Nephron (organoid): Measurements from ENCODE around the gene NPEPPS.

Source experiments
- H3K27ac Mint-ChIP-seq, 3 experiments: 2 replicates each; pipeline ENCODE4 v1.8.0; 2020; ENCODE audit warnings: mixed read lengths in 3 of 3, mild to moderate bottlenecking in 2 of 3, moderate library complexity in 1 of 3
- H3K27me3 Mint-ChIP-seq: 2 replicates; pipeline ENCODE4 v1.8.0; 2021; ENCODE audit warnings: low read depth, mild to moderate bottlenecking, moderate library complexity, mixed read lengths
- H3K36me3 Mint-ChIP-seq: 2 replicates; pipeline ENCODE4 v1.8.0; 2020; ENCODE audit warnings: low read depth, mixed read lengths
- H3K4me1 Mint-ChIP-seq: 2 replicates; pipeline ENCODE4 v1.8.0; 2020; ENCODE audit warnings: mixed read lengths
- H3K4me3 Mint-ChIP-seq, 3 experiments: 2 replicates each; pipeline ENCODE4 v1.8.0; 2020; ENCODE audit warnings: mild to moderate bottlenecking in 3 of 3, mixed read lengths in 3 of 3, moderate library complexity in 2 of 3
- H3K9me3 Mint-ChIP-seq: 2 replicates; pipeline ENCODE4 v1.8.0; 2020; ENCODE audit warnings: mixed read lengths
- TF ChIP-seq, protein P1 (sequence below), 3 experiments: fragments of 200-600 bp; sonication (generic); IDR thresholded peaks; one replicate each; pipeline ENCODE4 v1.5.0; 2021; ENCODE audit warnings: antibody characterized with exemption in 3 of 3; ENCODE audit not compliant: unreplicated experiment in 3 of 3

Gene NPEPPS

DNA sequence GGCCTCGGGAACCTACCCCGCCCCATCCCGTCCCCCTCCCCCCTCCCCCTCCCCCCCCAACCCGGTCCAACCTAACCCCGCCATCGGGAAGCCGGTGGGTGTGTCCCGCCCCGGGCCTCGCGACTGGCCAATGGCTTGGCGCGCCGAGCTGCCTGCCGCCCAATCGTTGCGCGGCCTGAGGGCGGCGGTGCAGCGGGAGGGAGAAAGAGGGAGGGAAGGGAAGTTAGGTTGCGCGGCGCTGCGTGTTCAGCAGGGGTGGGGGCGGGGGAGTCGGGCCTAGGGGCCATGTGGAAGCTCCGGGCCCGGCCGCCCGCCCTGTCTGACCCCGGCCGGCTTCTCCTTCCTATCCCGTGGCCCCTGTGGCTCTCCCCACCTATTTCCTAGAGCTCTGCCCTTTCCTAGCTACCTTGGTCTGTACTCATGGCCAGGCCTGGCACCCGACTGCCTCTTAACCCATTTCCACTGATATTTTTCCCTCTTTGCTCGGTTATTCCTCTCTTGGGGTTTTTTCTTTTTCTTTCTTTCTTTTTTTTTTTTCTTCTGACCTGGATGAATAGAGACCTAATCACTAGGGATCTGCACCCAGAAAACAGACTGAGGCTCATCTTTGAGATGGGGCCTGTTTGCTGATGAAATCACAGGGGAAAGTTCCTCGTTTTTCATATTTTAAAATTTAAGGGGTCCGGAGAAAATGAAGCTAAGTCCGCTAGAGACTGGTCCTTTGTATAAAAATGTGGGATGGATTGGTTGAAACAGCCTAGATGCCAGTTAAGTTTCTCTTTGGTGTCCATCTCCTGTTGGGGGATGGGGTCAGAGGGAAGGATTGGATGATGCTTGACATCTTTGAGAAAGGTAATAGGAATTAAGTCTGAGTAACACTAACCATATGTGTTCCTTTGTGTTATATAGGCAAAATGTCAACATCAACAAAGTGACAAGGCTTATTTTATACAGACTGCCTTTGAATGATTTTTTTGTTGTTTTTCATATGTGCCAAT lies 119.9 kb downstream of the NPEPPS start:
- Mint-ChIP-seq H3K27ac (peak overlapping the region; percentile 59 to 88 (median 65)), H3K27me3 (peaks cover 3% of the 10 kb centered on the region), H3K4me3 (peak overlapping the region; percentile 93), H3K9me3 (no peaks in the 10 kb centered on the region), H3K36me3 (peaks cover 42% of the 10 kb centered on the region), H3K4me1 (peaks cover 30% of the 10 kb centered on the region)
- TF ChIP-seq, protein P1, sequence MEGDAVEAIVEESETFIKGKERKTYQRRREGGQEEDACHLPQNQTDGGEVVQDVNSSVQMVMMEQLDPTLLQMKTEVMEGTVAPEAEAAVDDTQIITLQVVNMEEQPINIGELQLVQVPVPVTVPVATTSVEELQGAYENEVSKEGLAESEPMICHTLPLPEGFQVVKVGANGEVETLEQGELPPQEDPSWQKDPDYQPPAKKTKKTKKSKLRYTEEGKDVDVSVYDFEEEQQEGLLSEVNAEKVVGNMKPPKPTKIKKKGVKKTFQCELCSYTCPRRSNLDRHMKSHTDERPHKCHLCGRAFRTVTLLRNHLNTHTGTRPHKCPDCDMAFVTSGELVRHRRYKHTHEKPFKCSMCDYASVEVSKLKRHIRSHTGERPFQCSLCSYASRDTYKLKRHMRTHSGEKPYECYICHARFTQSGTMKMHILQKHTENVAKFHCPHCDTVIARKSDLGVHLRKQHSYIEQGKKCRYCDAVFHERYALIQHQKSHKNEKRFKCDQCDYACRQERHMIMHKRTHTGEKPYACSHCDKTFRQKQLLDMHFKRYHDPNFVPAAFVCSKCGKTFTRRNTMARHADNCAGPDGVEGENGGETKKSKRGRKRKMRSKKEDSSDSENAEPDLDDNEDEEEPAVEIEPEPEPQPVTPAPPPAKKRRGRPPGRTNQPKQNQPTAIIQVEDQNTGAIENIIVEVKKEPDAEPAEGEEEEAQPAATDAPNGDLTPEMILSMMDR (IDR thresholded peaks at IDR 0.05; ENCODE audit: unreplicated experiment in 3 of 3) = no peak

DNA sequence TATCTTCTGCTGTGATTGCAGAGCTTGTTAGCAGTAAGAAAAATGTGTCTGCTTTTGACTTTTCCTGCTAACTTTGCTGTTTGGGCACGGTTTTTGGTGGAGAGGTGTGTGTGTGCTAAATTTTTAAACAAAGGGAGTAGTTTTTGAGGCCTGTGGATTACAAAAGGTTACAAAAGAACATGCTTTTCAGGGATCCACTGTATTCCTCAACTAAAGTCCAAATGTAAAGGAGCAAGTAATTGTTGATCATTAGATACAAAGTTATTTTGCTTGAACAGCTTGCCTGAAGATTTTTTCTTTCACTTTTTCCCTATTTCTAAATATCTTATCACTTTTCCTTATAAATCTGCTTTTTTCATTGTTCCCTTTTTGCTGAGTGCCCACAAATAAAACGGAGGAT lies 120.8 kb downstream of the NPEPPS start:
- peaks cover 3% of the 10 kb centered on the region for H3K27me3 Mint-ChIP-seq
- H3K4me1 Mint-ChIP-seq = peaks cover 30% of the 10 kb centered on the region
- no peaks in the 10 kb centered on the region for H3K9me3 Mint-ChIP-seq
- peaks cover 47% of the 10 kb centered on the region for H3K36me3 Mint-ChIP-seq
- H3K4me3 Mint-ChIP-seq = peak overlapping the region; percentile 93
- TF ChIP-seq, protein P1 (IDR thresholded peaks at IDR 0.05; ENCODE audit: unreplicated experiment in 3 of 3) = no peak
- H3K27ac Mint-ChIP-seq = peak overlapping the region in 1 of 3 experiments; percentile 23

DNA sequence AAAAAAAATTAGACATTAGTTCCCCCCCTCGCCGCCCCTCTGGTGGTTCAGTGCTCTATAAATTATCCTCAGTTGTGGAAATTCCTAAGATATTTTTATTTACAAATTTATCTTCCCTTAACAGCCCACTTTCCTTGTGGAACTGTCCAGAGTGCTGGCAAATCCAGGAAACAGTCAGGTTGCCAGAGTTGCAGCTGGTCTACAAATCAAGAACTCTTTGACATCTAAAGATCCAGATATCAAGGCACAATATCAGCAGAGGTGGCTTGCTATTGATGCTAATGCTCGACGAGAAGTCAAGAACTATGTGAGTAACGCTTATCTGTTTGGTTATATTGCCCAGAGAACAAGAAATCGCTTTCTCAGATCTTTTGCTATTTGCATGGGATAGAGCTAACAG lies 121.7 kb downstream of the NPEPPS start:
- Mint-ChIP-seq H3K9me3 (no peaks in the 10 kb centered on the region), H3K4me1 (peaks cover 30% of the 10 kb centered on the region), H3K4me3 (peak overlapping the region; percentile 21 to 93 (median 60)), H3K27me3 (peaks cover 3% of the 10 kb centered on the region), H3K36me3 (peaks cover 54% of the 10 kb centered on the region), H3K27ac (no peak overlapping the region)
- TF ChIP-seq, protein P1 (IDR thresholded peaks at IDR 0.05; ENCODE audit: unreplicated experiment in 3 of 3) = no peak

DNA sequence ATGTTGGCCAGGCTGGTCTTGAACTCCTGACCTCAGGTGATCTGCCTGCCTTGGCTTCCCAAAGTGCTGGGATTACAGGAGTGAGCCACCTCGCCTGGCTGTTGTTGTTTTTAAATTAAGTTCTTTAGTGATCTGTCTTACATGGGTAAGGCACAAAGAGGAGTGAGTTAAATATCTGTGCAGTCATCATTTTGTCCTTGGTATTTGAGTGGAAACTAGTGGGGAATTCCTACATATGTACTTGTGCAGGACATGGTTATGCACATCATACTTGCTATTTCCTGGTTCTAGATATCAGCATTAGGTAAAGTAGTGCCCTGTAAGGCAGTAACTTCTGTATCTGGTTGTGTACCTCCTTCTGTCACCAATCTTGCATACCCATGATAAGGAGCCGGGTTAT lies 122.5 kb downstream of the NPEPPS start:
- TF ChIP-seq, protein P1 (IDR thresholded peaks at IDR 0.05; ENCODE audit: unreplicated experiment in 3 of 3) = no peak
- Mint-ChIP-seq H3K4me1 (peaks cover 30% of the 10 kb centered on the region), H3K4me3 (peak overlapping the region; percentile 26 to 77 (median 65)), H3K27me3 (peaks cover 3% of the 10 kb centered on the region), H3K9me3 (no peaks in the 10 kb centered on the region), H3K36me3 (peaks cover 60% of the 10 kb centered on the region), H3K27ac (no peak overlapping the region)

DNA sequence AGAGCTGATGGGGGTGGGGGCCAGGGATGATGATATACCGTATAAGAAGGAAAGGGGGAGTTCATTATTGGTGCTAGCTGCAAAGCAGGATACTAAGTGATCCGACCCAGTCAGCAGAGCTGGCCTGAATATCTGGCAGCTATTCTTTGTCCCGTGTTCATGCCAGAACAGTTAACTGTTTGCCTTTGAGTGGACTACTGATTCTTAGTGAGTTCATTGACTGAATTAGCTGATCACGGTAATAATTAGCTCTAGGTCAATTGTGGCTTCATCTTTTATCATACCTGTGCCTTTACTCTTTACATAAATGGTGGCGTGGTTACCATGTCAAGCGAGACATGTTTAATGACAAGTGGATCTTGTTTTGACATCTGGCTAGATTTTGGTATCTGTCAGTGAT lies 124.1 kb downstream of the NPEPPS start:
- Mint-ChIP-seq H3K9me3 (no peaks in the 10 kb centered on the region), H3K4me3 (no peak overlapping the region), H3K4me1 (peaks cover 30% of the 10 kb centered on the region), H3K36me3 (peaks cover 67% of the 10 kb centered on the region), H3K27me3 (peaks cover 3% of the 10 kb centered on the region), H3K27ac (no peak overlapping the region)
- TF ChIP-seq, protein P1 (IDR thresholded peaks at IDR 0.05; ENCODE audit: unreplicated experiment in 3 of 3) = no peak
